ENCODE results near the gene CHI3L1.

CHI3L1 gene

DNA sequence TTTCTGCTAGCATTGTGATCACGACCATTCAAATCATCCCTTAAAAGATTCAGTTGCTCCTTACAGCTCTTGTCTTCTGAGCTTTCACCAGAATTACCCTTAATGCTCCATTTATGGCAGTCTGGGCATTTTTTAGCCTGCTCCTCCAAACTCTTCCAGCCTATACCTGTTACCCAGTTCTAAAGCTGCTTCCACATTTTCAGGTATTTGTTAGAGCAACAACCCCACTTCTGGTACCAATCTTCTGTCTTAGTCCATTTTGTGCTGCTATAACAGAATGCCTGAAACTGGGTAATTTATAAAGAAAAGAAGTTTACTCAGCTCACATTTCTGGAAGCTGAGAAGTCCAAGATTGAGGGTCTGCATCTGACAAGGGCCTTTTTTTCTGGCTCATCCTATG is 28.1 kb downstream of the CHI3L1 start:
- Histone ChIP-seq H3K4me3 (ENCODE audit: insufficient read length, low read depth) (no peak overlapping the region), H3K9ac (ENCODE audit: insufficient read length, low read depth) (no peak overlapping the region), H3K4me1 (ENCODE audit: insufficient read depth, insufficient read length) (peaks cover 18% of the 10 kb centered on the region), H3K27me3 (ENCODE audit: insufficient read depth, insufficient read length) (no peaks in the 10 kb centered on the region), H3K9me3 (ENCODE audit: insufficient read depth, low read length) (no peaks in the 10 kb centered on the region), H3K36me3 (ENCODE audit: insufficient read depth, insufficient read length, low read length) (peaks cover 26% of the 10 kb centered on the region)
- no peak for DNase-seq (ENCODE audit: low read depth, low spot score)
- no peak for TF ChIP-seq SUZ12 (IDR thresholded peaks at IDR 0.05; ENCODE audit: extremely low read depth, insufficient read depth, insufficient read length)
- TF ChIP-seq ZNF274 (IDR thresholded peaks at IDR 0.05; ENCODE audit: low read depth, low read length): no peak
- no peak for TF ChIP-seq YY1 (IDR thresholded peaks at IDR 0.05; ENCODE audit: insufficient read depth, insufficient read length)

DNA sequence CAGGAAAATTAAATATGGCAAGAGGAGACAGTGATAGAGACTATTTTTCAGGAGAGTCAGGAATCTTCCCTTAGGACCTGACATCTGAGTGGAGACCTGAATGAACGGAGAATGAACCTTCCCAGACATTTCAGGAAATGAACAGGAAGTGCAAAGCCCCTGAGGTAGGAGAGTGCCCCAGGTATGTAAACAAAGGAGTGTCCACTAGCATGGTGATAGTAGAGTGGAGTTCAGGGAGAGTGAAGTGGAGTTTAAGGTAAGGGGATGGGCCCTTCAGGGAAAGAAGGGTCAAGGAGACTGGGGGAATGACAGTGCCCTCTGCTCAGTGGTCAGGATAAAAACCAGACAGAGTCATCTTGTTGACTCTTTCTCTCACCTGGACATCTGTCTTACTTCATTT is 30.2 kb downstream of the CHI3L1 start:
- TF ChIP-seq YY1 (IDR thresholded peaks at IDR 0.05; ENCODE audit: insufficient read depth, insufficient read length): no peak
- TF ChIP-seq SUZ12 (IDR thresholded peaks at IDR 0.05; ENCODE audit: extremely low read depth, insufficient read depth, insufficient read length): no peak
- TF ChIP-seq ZNF274 (IDR thresholded peaks at IDR 0.05; ENCODE audit: low read depth, low read length): no peak
- peaks cover 33% of the 10 kb centered on the region for H3K4me1 ChIP-seq (ENCODE audit: insufficient read depth, insufficient read length)

DNA sequence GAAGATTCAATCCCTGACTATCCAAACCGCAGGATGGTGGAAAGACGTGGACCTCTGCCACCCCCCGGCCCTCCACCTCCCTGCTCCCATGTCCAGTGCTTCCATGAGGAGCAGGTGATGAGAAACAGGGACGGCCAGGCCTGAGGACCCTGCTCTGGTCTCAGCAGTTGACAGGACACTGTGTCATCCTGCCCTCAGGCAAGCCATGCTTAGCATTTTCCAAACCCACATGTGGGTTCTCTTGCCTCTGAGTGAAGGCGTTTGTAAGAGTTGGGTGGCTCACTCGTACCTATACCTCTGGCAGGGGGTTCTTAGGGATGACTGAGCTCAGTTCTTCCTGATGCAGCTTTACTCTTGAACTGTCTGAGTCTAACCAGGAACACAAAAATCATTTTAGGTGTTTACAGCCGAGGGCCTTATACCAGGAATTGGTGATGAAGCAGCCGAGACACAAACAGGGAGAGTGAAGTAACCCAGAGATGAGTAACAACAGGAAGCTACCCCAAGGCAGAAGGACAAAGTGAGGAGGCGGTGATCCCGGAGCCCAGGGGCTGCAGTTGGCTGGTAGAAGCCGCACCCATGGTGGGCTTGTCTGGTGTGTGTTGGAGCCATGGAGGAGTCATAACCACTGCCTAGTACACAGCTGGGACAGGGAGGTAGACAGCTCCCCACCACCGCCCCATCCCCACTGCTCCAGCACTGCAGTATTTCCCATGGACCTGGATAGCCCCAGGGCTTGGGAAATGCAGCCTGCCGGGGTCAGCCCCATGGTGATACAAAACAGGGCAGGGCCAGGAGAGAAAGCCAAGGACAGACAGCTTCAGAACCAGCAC is 32.3 kb downstream of the CHI3L1 start:
- no peak for TF ChIP-seq SUZ12 (IDR thresholded peaks at IDR 0.05; ENCODE audit: extremely low read depth, insufficient read depth, insufficient read length)
- TF ChIP-seq ZNF274 (IDR thresholded peaks at IDR 0.05; ENCODE audit: low read depth, low read length): no peak
- no peak for TF ChIP-seq YY1 (IDR thresholded peaks at IDR 0.05; ENCODE audit: insufficient read depth, insufficient read length)
- no peak for DNase-seq (ENCODE audit: low read depth, low spot score)
- no peaks in the 10 kb centered on the region for H3K9me3 ChIP-seq (ENCODE audit: insufficient read depth, low read length)
- no peaks in the 10 kb centered on the region for H3K27me3 ChIP-seq (ENCODE audit: insufficient read depth, insufficient read length)
- peaks cover 16% of the 10 kb centered on the region for H3K36me3 ChIP-seq (ENCODE audit: insufficient read depth, insufficient read length, low read length)
- no peak overlapping the region for H3K9ac ChIP-seq (ENCODE audit: insufficient read length, low read depth)
- H3K4me1 ChIP-seq (ENCODE audit: insufficient read depth, insufficient read length): peaks cover 48% of the 10 kb centered on the region
- no peak overlapping the region for H3K4me3 ChIP-seq (ENCODE audit: insufficient read length, low read depth)

More for the DNA sequence above, 30.2 kb downstream of the CHI3L1 start:
- DNase-seq (ENCODE audit: low read depth, low spot score): no peak
- Histone ChIP-seq H3K9me3 (ENCODE audit: insufficient read depth, low read length) (no peaks in the 10 kb centered on the region), H3K9ac (ENCODE audit: insufficient read length, low read depth) (no peak overlapping the region), H3K4me3 (ENCODE audit: insufficient read length, low read depth) (no peak overlapping the region), H3K36me3 (ENCODE audit: insufficient read depth, insufficient read length, low read length) (peaks cover 16% of the 10 kb centered on the region), H3K27me3 (ENCODE audit: insufficient read depth, insufficient read length) (no peaks in the 10 kb centered on the region)

DNA sequence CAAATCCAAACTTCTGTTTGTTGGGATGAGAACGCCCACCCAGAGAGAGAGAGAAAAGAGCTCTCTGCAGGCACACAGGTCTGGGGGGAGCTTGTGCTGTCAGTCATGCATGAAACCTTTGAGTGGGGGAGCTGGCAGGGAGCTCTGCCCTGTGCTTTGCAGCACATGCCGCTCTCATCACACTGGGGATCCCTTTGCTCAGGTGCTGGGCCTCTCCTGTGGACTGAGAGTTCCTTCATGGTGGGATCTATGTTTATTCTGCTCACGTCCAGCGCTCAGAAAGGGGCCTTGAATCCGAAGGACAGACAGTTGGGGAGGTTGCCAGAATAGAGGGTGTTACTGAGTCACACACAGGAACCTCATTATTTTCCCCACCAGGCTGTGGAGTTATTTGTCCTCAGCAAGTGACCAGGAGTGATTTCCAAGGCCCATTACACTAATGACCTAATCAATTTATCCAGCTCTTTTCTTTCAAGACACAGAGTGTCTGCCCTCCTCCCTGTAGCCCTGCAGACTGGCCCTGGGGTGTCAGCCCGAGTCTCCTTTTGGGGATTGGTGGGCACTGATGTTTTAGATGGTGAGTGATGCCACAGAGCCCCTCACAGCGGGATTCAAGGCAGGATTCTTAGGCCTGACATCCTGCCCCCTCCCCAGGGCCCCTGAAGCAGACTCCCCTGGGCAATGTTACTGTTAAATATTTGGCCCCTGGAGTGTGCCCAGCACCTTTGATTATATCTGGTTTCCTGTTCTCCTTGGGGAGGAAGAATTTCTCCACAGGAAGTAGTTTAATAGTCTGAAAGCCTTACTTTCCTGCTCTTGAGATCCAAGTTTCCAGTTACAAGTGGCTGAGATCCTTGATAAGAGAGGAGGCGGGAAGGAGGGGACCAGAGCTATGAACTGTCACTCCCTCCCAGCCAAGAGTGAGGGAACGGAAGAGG is 33.2 kb downstream of the CHI3L1 start:
- no peak for DNase-seq (ENCODE audit: low read depth, low spot score)
- H3K4me3 ChIP-seq (ENCODE audit: insufficient read length, low read depth): no peak overlapping the region
- H3K9ac ChIP-seq (ENCODE audit: insufficient read length, low read depth): no peak overlapping the region
- peaks cover 50% of the 10 kb centered on the region for H3K4me1 ChIP-seq (ENCODE audit: insufficient read depth, insufficient read length)
- H3K36me3 ChIP-seq (ENCODE audit: insufficient read depth, insufficient read length, low read length): peaks cover 16% of the 10 kb centered on the region
- no peaks in the 10 kb centered on the region for H3K9me3 ChIP-seq (ENCODE audit: insufficient read depth, low read length)
- TF ChIP-seq ZNF274 (IDR thresholded peaks at IDR 0.05; ENCODE audit: low read depth, low read length) (no peak), SUZ12 (IDR thresholded peaks at IDR 0.05; ENCODE audit: extremely low read depth, insufficient read depth, insufficient read length) (no peak), YY1 (IDR thresholded peaks at IDR 0.05; ENCODE audit: insufficient read depth, insufficient read length) (no peak)
- H3K27me3 ChIP-seq (ENCODE audit: insufficient read depth, insufficient read length): no peaks in the 10 kb centered on the region

DNA sequence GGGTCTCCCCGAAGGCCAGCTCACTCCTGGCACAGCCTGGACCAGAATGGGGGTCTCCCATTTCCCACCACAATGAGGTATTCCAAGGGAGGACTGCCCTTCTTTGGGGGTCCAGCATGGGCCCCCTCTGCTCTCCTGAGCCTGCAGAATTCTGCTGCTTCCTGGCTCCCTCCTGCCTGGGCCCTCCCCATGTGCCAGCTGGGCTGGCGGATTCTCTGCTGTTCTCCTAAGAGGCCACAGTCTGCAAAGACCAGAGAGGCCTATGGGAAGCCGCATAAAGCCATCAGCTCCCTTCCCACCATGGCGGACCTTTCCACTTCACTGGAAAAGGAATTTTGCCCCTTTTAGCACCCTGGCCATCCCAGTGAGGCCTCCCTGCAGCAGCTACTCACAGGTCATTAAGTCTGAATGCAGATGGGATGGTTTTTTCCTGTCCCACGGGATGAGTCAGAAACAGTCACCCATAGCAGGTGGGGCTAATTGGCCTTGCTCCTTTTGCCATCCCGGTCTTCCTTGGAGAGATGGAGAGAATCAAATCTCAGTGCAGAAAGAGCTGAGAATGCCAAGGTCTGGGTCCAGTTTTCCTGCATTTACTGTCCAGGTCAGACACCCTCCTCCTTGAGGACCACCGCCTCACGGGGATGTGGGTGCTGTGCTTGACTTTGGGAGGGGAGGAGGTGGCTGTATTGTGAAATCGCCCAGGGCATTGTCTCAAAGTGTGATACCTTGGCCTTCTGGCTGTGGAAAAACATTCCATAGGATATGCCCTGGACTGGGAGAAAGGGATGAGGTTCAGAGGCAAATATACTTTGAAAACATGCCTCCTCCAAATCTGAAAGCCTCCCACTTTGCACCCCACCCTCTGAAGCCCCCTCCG is 34.1 kb downstream of the CHI3L1 start:
- Histone ChIP-seq H3K9me3 (ENCODE audit: insufficient read depth, low read length) (no peaks in the 10 kb centered on the region), H3K9ac (ENCODE audit: insufficient read length, low read depth) (no peak overlapping the region), H3K36me3 (ENCODE audit: insufficient read depth, insufficient read length, low read length) (peaks cover 12% of the 10 kb centered on the region), H3K27me3 (ENCODE audit: insufficient read depth, insufficient read length) (no peaks in the 10 kb centered on the region), H3K4me1 (ENCODE audit: insufficient read depth, insufficient read length) (peaks cover 54% of the 10 kb centered on the region), H3K4me3 (ENCODE audit: insufficient read length, low read depth) (no peak overlapping the region)
- no peak for DNase-seq (ENCODE audit: low read depth, low spot score)
- no peak for TF ChIP-seq ZNF274 (IDR thresholded peaks at IDR 0.05; ENCODE audit: low read depth, low read length)
- TF ChIP-seq SUZ12 (IDR thresholded peaks at IDR 0.05; ENCODE audit: extremely low read depth, insufficient read depth, insufficient read length): no peak
- TF ChIP-seq YY1 (IDR thresholded peaks at IDR 0.05; ENCODE audit: insufficient read depth, insufficient read length): no peak

DNA sequence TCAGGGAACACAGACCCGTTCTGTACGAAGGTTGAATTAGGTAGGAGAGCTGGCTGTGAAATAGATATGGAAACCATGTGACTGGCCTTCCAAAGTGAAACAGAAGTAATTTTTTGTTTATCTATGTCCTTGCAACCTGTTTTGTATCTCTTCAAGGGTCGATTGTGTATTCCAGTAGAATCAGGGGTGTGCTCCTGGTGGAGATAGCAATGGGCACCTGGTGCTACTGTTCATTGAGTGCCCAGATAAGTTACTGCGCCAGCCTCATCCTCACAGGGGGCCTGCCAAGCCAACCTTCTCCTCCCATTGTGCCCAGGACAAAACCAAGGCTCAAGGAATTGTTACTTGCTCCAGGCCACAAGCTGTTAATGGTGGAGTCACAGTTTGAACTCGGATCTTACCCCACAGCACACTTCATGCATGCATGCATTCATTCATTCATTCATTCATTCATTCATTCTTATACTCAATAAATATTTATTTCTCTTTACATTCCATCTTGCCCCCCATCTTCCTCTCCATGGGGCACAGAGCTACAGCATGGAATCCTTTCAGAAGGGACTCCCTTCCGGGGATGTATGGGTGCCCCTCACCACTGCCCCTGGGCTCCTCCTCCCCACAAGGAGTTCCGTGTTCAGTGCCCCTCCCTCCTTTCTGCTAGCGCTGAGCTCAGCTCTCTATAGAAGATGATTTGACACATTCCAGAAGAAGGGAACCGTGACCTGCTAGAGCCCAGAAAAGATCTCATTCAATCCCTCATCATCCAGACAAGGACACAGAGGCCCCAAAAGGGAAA is 34.9 kb downstream of the CHI3L1 start:
- DNase-seq (ENCODE audit: low read depth, low spot score): no peak

More for the DNA sequence above, 34.9 kb downstream of the CHI3L1 start:
- H3K4me1 ChIP-seq (ENCODE audit: insufficient read depth, insufficient read length): peaks cover 60% of the 10 kb centered on the region
- H3K9me3 ChIP-seq (ENCODE audit: insufficient read depth, low read length): no peaks in the 10 kb centered on the region
- H3K27me3 ChIP-seq (ENCODE audit: insufficient read depth, insufficient read length): no peaks in the 10 kb centered on the region
- no peak overlapping the region for H3K9ac ChIP-seq (ENCODE audit: insufficient read length, low read depth)
- H3K36me3 ChIP-seq (ENCODE audit: insufficient read depth, insufficient read length, low read length): peaks cover 4% of the 10 kb centered on the region
- no peak for TF ChIP-seq SUZ12 (IDR thresholded peaks at IDR 0.05; ENCODE audit: extremely low read depth, insufficient read depth, insufficient read length)
- no peak for TF ChIP-seq YY1 (IDR thresholded peaks at IDR 0.05; ENCODE audit: insufficient read depth, insufficient read length)
- TF ChIP-seq ZNF274 (IDR thresholded peaks at IDR 0.05; ENCODE audit: low read depth, low read length): no peak
- no peak overlapping the region for H3K4me3 ChIP-seq (ENCODE audit: insufficient read length, low read depth)
